H1 (cell line): ENCODE results near the gene USP30. TPM values are rescaled to one million over a fixed set of nuclear protein-coding genes. Genes with fewer than 3 reads are reported as not detected.
A peak's percentile ranks its signal among the peaks of the same experiment; 100 is the strongest.

ENCODE experiments used
- CTCF ChIA-PET: fragments of 300-600 bp; sonication (Branson Sonifier 250); formaldehyde crosslinking; loops from one replicate; lab custom pipeline; 2021; ENCODE audit not compliant: partially characterized antibody; lab: Charles Lee
- POLR2A ChIA-PET: fragments of 300-600 bp; sonication (Branson Sonifier 250); formaldehyde crosslinking; loops from one replicate; lab custom pipeline; 2021; ENCODE audit warnings: inconsistent platforms; ENCODE audit not compliant: partially characterized antibody; lab: Charles Lee
- DNase-seq, 2 experiments: peaks; one replicate each; pipeline versions ENCODE4 v3.0.0 to v3.0.0-alpha.2; 2010 to 2022; ENCODE audit warnings: low spot score in 2 of 2, low read depth in 1 of 2, mixed read lengths in 1 of 2
- FAIRE-seq: peaks from 2 replicates; lab custom pipeline; 2011; peaks lifted over from hg19 to GRCh38; lab: Jason Lieb, UNC
- H2AFZ ChIP-seq: 2 replicates; pipeline ENCODE4 v1.8.1; 2012; ENCODE audit warnings: low read length, inconsistent platforms
- H2AK5ac ChIP-seq: 2 replicates; pipeline ENCODE4 v1.6.1; 2013; ENCODE audit warnings: low read depth, low read length
- H2BK120ac ChIP-seq: replicated peaks from 2 replicates; pipeline ENCODE3; 2013; ENCODE audit warnings: low read depth, low read length, inconsistent platforms
- H2BK12ac ChIP-seq: 2 replicates; pipeline ENCODE4 v1.6.1; 2013; ENCODE audit warnings: low read depth, low read length
- H2BK15ac ChIP-seq: 2 replicates; pipeline ENCODE4 v1.6.1; 2013; ENCODE audit warnings: low read length
- H2BK20ac ChIP-seq: 2 replicates; pipeline ENCODE4 v1.6.1; 2013; ENCODE audit warnings: low read length
- H2BK5ac ChIP-seq: 2 replicates; pipeline ENCODE4 v1.6.1; 2013; ENCODE audit warnings: low read depth, low read length
- H3K14ac ChIP-seq: 2 replicates; pipeline ENCODE4 v1.6.1; 2013; ENCODE audit warnings: inconsistent platforms; ENCODE audit not compliant: insufficient read length
- H3K18ac ChIP-seq: 2 replicates; pipeline ENCODE4 v1.6.1; 2013; ENCODE audit warnings: low read length; ENCODE audit errors: extremely low read depth
- H3K23ac ChIP-seq: 2 replicates; pipeline ENCODE4 v1.6.1; 2013; ENCODE audit warnings: inconsistent platforms; ENCODE audit not compliant: insufficient read length
- H3K23me2 ChIP-seq: 2 replicates; pipeline ENCODE4 v1.6.1; 2013; ENCODE audit warnings: low read depth, low read length
- H3K27ac ChIP-seq: 2 replicates; pipeline ENCODE4 v1.6.1; 2011; ENCODE audit warnings: low read depth, low read length, inconsistent platforms
- H3K27me3 ChIP-seq, 4 experiments: replicated peaks in 1 of 4; 1 replicate in 1 of 4; 2 replicates in 3 of 4; pipeline versions ENCODE4 v1.6.1 to v1.8.1; 2011 to 2013; ENCODE audit warnings: low read length in 3 of 4, mild to moderate bottlenecking in 3 of 4, inconsistent platforms in 2 of 4, mixed read lengths in 2 of 4, moderate library complexity in 1 of 4; ENCODE audit not compliant: control insufficient read depth in 3 of 4, insufficient read depth in 3 of 4; ENCODE audit errors: extremely low read depth in 1 of 4
- H3K36me3 ChIP-seq, 4 experiments: 2 replicates each; pipeline versions ENCODE4 v1.6.1 to v1.8.1; 2011 to 2013; ENCODE audit warnings: mild to moderate bottlenecking in 4 of 4, low read length in 3 of 4, moderate library complexity in 2 of 4, control low read depth in 1 of 4, inconsistent platforms in 1 of 4; ENCODE audit not compliant: insufficient read depth in 4 of 4, control insufficient read depth in 2 of 4
- H3K4ac ChIP-seq: replicated peaks from 2 replicates; pipeline ENCODE3; 2013; ENCODE audit warnings: low read length, low read depth, mixed read lengths, inconsistent platforms; ENCODE audit not compliant: insufficient read length
- H3K4me1 ChIP-seq, 4 experiments: replicated peaks in 1 of 4; 1 replicate in 1 of 4; 2 replicates in 3 of 4; pipeline versions ENCODE4 v1.6.1 to v1.8.1; 2011 to 2013; ENCODE audit warnings: low read length in 3 of 4, inconsistent platforms in 2 of 4, mixed read lengths in 1 of 4; ENCODE audit not compliant: insufficient read depth in 4 of 4, control insufficient read depth in 3 of 4
- H3K4me2 ChIP-seq, 2 experiments: 2 replicates each; pipeline versions ENCODE4 v1.6.1 to v1.8.1; 2011 to 2013; ENCODE audit warnings: low read depth in 2 of 2, low read length in 2 of 2, control low read depth in 1 of 2, inconsistent platforms in 1 of 2, mild to moderate bottlenecking in 1 of 2; ENCODE audit not compliant: insufficient read depth in 1 of 2
- H3K4me3 ChIP-seq, 4 experiments: fragments of 200-600, 300-600 bp in 1 of 4; sonication (generic), shearing (Covaris generic), sonication (Bioruptor Twin) in 1 of 4; 2 replicates each; pipeline versions ENCODE4 v1.5.1 to v1.8.1; 2011 to 2016; ENCODE audit warnings: low read length in 4 of 4, low read depth in 3 of 4, control low read depth in 2 of 4, inconsistent platforms in 2 of 4, mild to moderate bottlenecking in 2 of 4, mixed read lengths in 1 of 4, moderate library complexity in 1 of 4; ENCODE audit not compliant: insufficient read depth in 2 of 4; ENCODE audit errors: extremely low read depth in 1 of 4
- H3K56ac ChIP-seq: replicated peaks from 2 replicates; pipeline ENCODE3; 2013; ENCODE audit warnings: low read depth, mild to moderate bottlenecking, mixed read lengths, low read length, inconsistent platforms; ENCODE audit not compliant: insufficient read length
- H3K79me1 ChIP-seq: 2 replicates; pipeline ENCODE4 v1.6.1; 2013; ENCODE audit warnings: low read depth, low read length, control low read depth
- H3K79me2 ChIP-seq, 2 experiments: 2 replicates each; pipeline versions ENCODE4 v1.6.1 to v1.8.1; 2012 to 2013; ENCODE audit warnings: low read length in 2 of 2, mild to moderate bottlenecking in 2 of 2, inconsistent platforms in 1 of 2; ENCODE audit not compliant: insufficient read depth in 2 of 2, control insufficient read depth in 1 of 2
- H3K9ac ChIP-seq, 4 experiments: replicated peaks in 1 of 4; 1 replicate in 1 of 4; 2 replicates in 3 of 4; pipeline versions ENCODE4 v1.6.1 to v1.8.1; 2011 to 2013; ENCODE audit warnings: low read depth in 3 of 4, low read length in 3 of 4, control low read depth in 2 of 4, mild to moderate bottlenecking in 2 of 4, moderate library complexity in 2 of 4, inconsistent platforms in 1 of 4; ENCODE audit errors: extremely low read depth in 1 of 4
- H3K9me3 ChIP-seq, 2 experiments: 2 replicates each; pipeline versions ENCODE4 v1.6.1 to v1.8.1; 2012 to 2013; ENCODE audit warnings: mild to moderate bottlenecking in 2 of 2, moderate library complexity in 2 of 2, control low read depth in 1 of 2, inconsistent platforms in 1 of 2, low read depth in 1 of 2, low read length in 1 of 2, mixed read lengths in 1 of 2; ENCODE audit not compliant: insufficient read depth in 2 of 2
- H4K20me1 ChIP-seq, 2 experiments: replicated peaks in 1 of 2; 2 replicates each; pipeline versions ENCODE3 to v1.8.1; 2011 to 2013; ENCODE audit warnings: inconsistent platforms in 2 of 2, low read length in 2 of 2, mild to moderate bottlenecking in 1 of 2; ENCODE audit not compliant: insufficient read depth in 2 of 2, control insufficient read depth in 1 of 2
- H4K5ac ChIP-seq: 2 replicates; pipeline ENCODE4 v1.6.1; 2013; ENCODE audit warnings: low read length, low read depth, mixed read lengths, inconsistent platforms; ENCODE audit not compliant: insufficient read length
- H4K8ac ChIP-seq: 2 replicates; pipeline ENCODE4 v1.8.0; 2013; ENCODE audit warnings: mild to moderate bottlenecking, moderate library complexity, low read length, inconsistent platforms; ENCODE audit not compliant: insufficient read depth; ENCODE audit errors: extremely low read depth
- H4K91ac ChIP-seq: replicated peaks from 2 replicates; pipeline ENCODE3; 2013; ENCODE audit warnings: low read length, mixed read lengths, inconsistent platforms; ENCODE audit not compliant: insufficient read length
- BCL11A ChIP-seq, 2 experiments: IDR thresholded peaks; one replicate each; pipeline ENCODE4 v1.6.1; 2011; ENCODE audit warnings: low read depth in 2 of 2, low read length in 2 of 2, mild to moderate bottlenecking in 2 of 2
- CHD1 ChIP-seq: IDR thresholded peaks from 2 replicates; pipeline ENCODE4 v1.6.1; 2012; ENCODE audit warnings: low read depth, low read length, improper control_type of control experiment
- CTCF ChIP-seq, 3 experiments: IDR thresholded peaks; 1 replicate in 2 of 3; 2 replicates in 1 of 3; pipeline versions ENCODE4 v1.5.1 to v1.6.1; 2011; ENCODE audit warnings: low read length in 3 of 3, mild to moderate bottlenecking in 3 of 3, inconsistent platforms in 2 of 3, low read depth in 1 of 3, moderate library complexity in 1 of 3; ENCODE audit not compliant: insufficient read depth in 1 of 3; ENCODE audit errors: control extremely low read depth in 1 of 3
- MAX ChIP-seq: IDR thresholded peaks from 2 replicates; pipeline ENCODE4 v1.6.1; 2012; ENCODE audit warnings: inconsistent platforms
- RFX5 ChIP-seq: IDR thresholded peaks from 2 replicates; pipeline ENCODE4 v1.6.1; 2011; ENCODE audit warnings: low read depth, low read length, improper control_type of control experiment, borderline replicate concordance
- SIX5 ChIP-seq: IDR thresholded peaks from 2 replicates; pipeline ENCODE4 v1.6.1; 2011; ENCODE audit warnings: mild to moderate bottlenecking, low read depth, low read length
- SP1 ChIP-seq: IDR thresholded peaks from 2 replicates; pipeline ENCODE4 v1.6.1; 2011; ENCODE audit warnings: low read depth, low read length
- SP4 ChIP-seq: IDR thresholded peaks from 2 replicates; pipeline ENCODE4 v1.6.1; 2012; ENCODE audit warnings: low read length, inconsistent platforms
- TAF7 ChIP-seq: optimal IDR thresholded peaks from 2 replicates; pipeline ENCODE3; 2011; ENCODE audit warnings: low read depth, mild to moderate bottlenecking, inconsistent platforms, low read length, moderate library complexity, borderline replicate concordance
- TCF12 ChIP-seq: IDR thresholded peaks from 2 replicates; pipeline ENCODE4 v1.6.1; 2011; ENCODE audit warnings: low read depth, mild to moderate bottlenecking, low read length
- TEAD4 ChIP-seq: IDR thresholded peaks from 2 replicates; pipeline ENCODE4 v1.6.1; 2012; ENCODE audit warnings: low read depth, low read length, inconsistent platforms, mixed read lengths
- USF2 ChIP-seq: IDR thresholded peaks from 2 replicates; pipeline ENCODE4 v1.6.1; 2011; ENCODE audit warnings: low read length, improper control_type of control experiment
- WGBS, 2 experiments: shearing (Covaris generic) in 1 of 2; methylation state at CpG; one replicate each; pipeline versions ENCODE4 v1.1.6 to v1.1.7; 2013 to 2015; ENCODE audit warnings: low lambda C conversion rate in 2 of 2, mixed read lengths in 2 of 2, inconsistent platforms in 1 of 2, low coverage in 1 of 2, missing lambda C conversion rate in 1 of 2; ENCODE audit not compliant: insufficient replicate concordance in 2 of 2, insufficient coverage in 1 of 2, insufficient read length in 1 of 2; ENCODE audit errors: extremely low coverage in 1 of 2, missing lambda C conversion rate in 1 of 2; 5-methylcytosine and 5-hydroxymethylcytosine counted together
- polyA plus RNA-seq, 7 experiments: library from polyadenylated mRNA; depleted of rRNA in 3 of 7; stranded (reverse) in 5 of 7; unstranded in 2 of 7; fragments of >200 nt in 5 of 7; fragments of 200-250 nt in 2 of 7; gene quantifications; 1 replicate in 5 of 7; 2 replicates in 1 of 7; 4 replicates in 1 of 7; pipeline versions ENCODE4 v1.2.1 to v1.2.3, GENCODE V29; 2011 to 2013; ENCODE audit warnings: missing spikeins in 2 of 7, mixed read lengths in 2 of 7
- total RNA-seq: library from RNA; stranded (reverse); fragmentation: NEBNext Ultra II Directional; extraction: Animal tissue kit (Norgen Biotek cat#: 25700); gene quantifications from 2 replicates; pipeline ENCODE4 v1.2.1, GENCODE V29; 2021

Gene USP30
- total and polyA plus RNA-seq, 2 of the 8 experiments (the other 6 are each of a cell fraction or from before 2014, with no cell fraction given): 7.0 to 12.2 TPM

- H2BK15ac ChIP-seq: no peak overlapping the region
- no peak overlapping the region for H3K14ac ChIP-seq
- H3K4ac ChIP-seq: no peak overlapping the region
- no peak overlapping the region for H4K5ac ChIP-seq
- H3K56ac ChIP-seq: no peak overlapping the region
- DNase-seq (peak in 1 of 2 experiments; percentile 2), FAIRE-seq (no peak)
- no peaks in the 10 kb centered on the region for H3K27me3 ChIP-seq
- no peak overlapping the region for H2AK5ac ChIP-seq
- no peaks in the 10 kb centered on the region for H3K23me2 ChIP-seq
- no peak overlapping the region for H2BK20ac ChIP-seq
- H3K4me3 ChIP-seq: no peak overlapping the region
- H4K8ac ChIP-seq: no peak overlapping the region
- no peak overlapping the region for H2BK5ac ChIP-seq
- H2BK120ac ChIP-seq: no peak overlapping the region
- H3K23ac ChIP-seq: no peak overlapping the region
- no peak overlapping the region for H3K4me2 ChIP-seq
- no peak overlapping the region for H4K91ac ChIP-seq
- H2BK12ac ChIP-seq: no peak overlapping the region
- no peaks in the 10 kb centered on the region for H3K79me1 ChIP-seq
- CTCF ChIA-PET: no interaction called here
- no peaks in the 10 kb centered on the region for H4K20me1 ChIP-seq
- H3K79me2 ChIP-seq: no peaks in the 10 kb centered on the region
- no peak overlapping the region for H3K27ac ChIP-seq
- no peak overlapping the region for H2AFZ ChIP-seq
- H3K9me3 ChIP-seq: no peaks in the 10 kb centered on the region
- no peak overlapping the region for H3K18ac ChIP-seq
- H3K36me3 ChIP-seq: no peaks in the 10 kb centered on the region; a peak in 1 of 8 replicates
- WGBS, 2 experiments: 92% methylated on average over 2 of the region's 2 CpGs; no CpG with 5 or more reads in 1 of the 2 experiments
- no peak overlapping the region for H3K9ac ChIP-seq
- H3K4me1 ChIP-seq: no peaks in the 10 kb centered on the region
- POLR2A ChIA-PET: no interaction called here
- TF ChIP-seq TAF7 (no peak), CTCF (IDR thresholded peaks at IDR 0.05; ENCODE audit: control extremely low read depth in 1 of 3, insufficient read depth in 1 of 3, low read depth in 1 of 3, low read length in 3 of 3) (no peak), USF2 (no peak), BCL11A (IDR thresholded peaks at IDR 0.05; ENCODE audit: low read depth in 2 of 2, low read length in 2 of 2) (no peak), TCF12 (no peak), TEAD4 (no peak), MAX (no peak), SP4 (no peak), CHD1 (no peak), SP1 (no peak), SIX5 (no peak), RFX5 (no peak)
Observed at GRCh38 chr12:109029411-109029810, 23.0 kb upstream of the USP30 start.
